Daoy (cell line): Measurements from ENCODE around the gene CAP1. TPM values are rescaled to one million over a fixed set of nuclear protein-coding genes. Genes with fewer than 3 reads are reported as not detected.

Experiments
- DNase-seq: peaks from one replicate; pipeline ENCODE4 v3.0.0-alpha.2; 2015; ENCODE audit warnings: low read depth
- total RNA-seq: library from RNA; depleted of rRNA; stranded (reverse); fragments of >200 nt; shearing (Covaris generic); gene quantifications from 2 replicates; pipeline ENCODE4 v1.2.3, GENCODE V29; 2014

Gene CAP1
- total RNA-seq, 1 experiment from 2014 or later: 451 TPM

GRCh38 chr1:40058453-40059337 lies 18.2 kb downstream of the CAP1 start:
- DNase-seq: no peak

- DNase-seq: peak; percentile 22
Observed at GRCh38 chr1:40059338-40059959, 18.9 kb downstream of the CAP1 start.

- DNase-seq: no peak
Observed at GRCh38 chr1:40059960-40060750, 19.6 kb downstream of the CAP1 start.

GRCh38 chr1:40064797-40065499 lies 24.4 kb downstream of the CAP1 start:
- no peak for DNase-seq

GRCh38 chr1:40067023-40067422 lies 26.5 kb downstream of the CAP1 start:
- no peak for DNase-seq

GRCh38 chr1:40067851-40068250 lies 27.3 kb downstream of the CAP1 start:
- no peak for DNase-seq

- no peak for DNase-seq
Observed at GRCh38 chr1:40072142-40072541, 31.6 kb downstream of the CAP1 start.

GRCh38 chr1:40073062-40073461 lies 32.5 kb downstream of the CAP1 start:
- DNase-seq: no peak

GRCh38 chr1:40075266-40075665 lies 34.7 kb downstream of the CAP1 start:
- DNase-seq: no peak

GRCh38 chr1:40076895-40077312 lies 36.4 kb downstream of the CAP1 start:
- peak; percentile 27 for DNase-seq

GRCh38 chr1:40078512-40079333 lies 38.2 kb downstream of the CAP1 start:
- peak; percentile 57 for DNase-seq

- DNase-seq: no peak
Observed at GRCh38 chr1:40079774-40080400, 39.4 kb downstream of the CAP1 start.

- no peak for DNase-seq
Observed at GRCh38 chr1:40081871-40082270, 41.3 kb downstream of the CAP1 start.

- peak; percentile 65 for DNase-seq
Observed at GRCh38 chr1:40084750-40085149, 44.2 kb downstream of the CAP1 start.

- DNase-seq: no peak
Observed at GRCh38 chr1:40090652-40091355, 50.3 kb downstream of the CAP1 start.

GRCh38 chr1:40092241-40092640 lies 51.7 kb downstream of the CAP1 start:
- no peak for DNase-seq

GRCh38 chr1:40092706-40093639 lies 52.4 kb downstream of the CAP1 start:
- DNase-seq: no peak

- no peak for DNase-seq
Observed at GRCh38 chr1:40094466-40095110, 54.1 kb downstream of the CAP1 start.
